ENCODE results near the gene RARB. TPM values are rescaled to one million over a fixed set of nuclear protein-coding genes. Genes with fewer than 3 reads are reported as not detected.

Gene RARB
- polyA plus RNA-seq, 1 donor from 2014 or later: 13.2 TPM

- no peaks in the 10 kb centered on the region for H3K79me2 ChIP-seq (replicated peaks; ENCODE audit: insufficient read depth, low read length)
Observed at GRCh38 chr3:25428789-25429335, 799 bp downstream of the RARB start.

More at GRCh38 chr3:25428789-25429335, 799 bp downstream of the RARB start:
- peak overlapping the region; percentile 65 for H3K9ac ChIP-seq (ENCODE audit: low read length)
- H3K9me2 ChIP-seq (ENCODE audit: insufficient read depth, low read length): no peaks in the 10 kb centered on the region
- H3K9me3 ChIP-seq (ENCODE audit: low read length): no peaks in the 10 kb centered on the region
- H3K4me3 ChIP-seq (ENCODE audit: low read length): peak overlapping the region; percentile 66
- no peaks in the 10 kb centered on the region for H4K20me1 ChIP-seq (ENCODE audit: insufficient read depth)
- H3K27me3 ChIP-seq (ENCODE audit: insufficient read depth, low read depth, low read length): no peaks in the 10 kb centered on the region
- no peaks in the 10 kb centered on the region for H3K36me3 ChIP-seq (ENCODE audit: insufficient read depth, low read length)
- H3K27ac ChIP-seq (ENCODE audit: low read length): peak overlapping the region; percentile 75
- H3K4me2 ChIP-seq (ENCODE audit: low read length): peak overlapping the region; percentile 36
- TF ChIP-seq MXI1 (conservative IDR thresholded peaks at IDR 0.05; ENCODE audit: poor library complexity, severe bottlenecking) (no peak), EZH2 (IDR thresholded peaks at IDR 0.05; ENCODE audit: borderline replicate concordance, insufficient read depth, low read length, poor library complexity, severe bottlenecking) (no peak), REST (IDR thresholded peaks at IDR 0.05; ENCODE audit: borderline replicate concordance) (no peak), CTCF (IDR thresholded peaks at IDR 0.05; ENCODE audit: poor library complexity, severe bottlenecking) (no peak), SMC3 (conservative IDR thresholded peaks at IDR 0.05; ENCODE audit: poor library complexity) (no peak), POLR2AphosphoS5 (IDR thresholded peaks at IDR 0.05) (no peak), RAD21 (conservative IDR thresholded peaks at IDR 0.05) (no peak), TAF1 (IDR thresholded peaks at IDR 0.05; ENCODE audit: low read depth) (no peak), EP300 (conservative IDR thresholded peaks at IDR 0.05; ENCODE audit: poor library complexity, severe bottlenecking) (no peak)
- no peak overlapping the region for H2AFZ ChIP-seq (ENCODE audit: low read depth, low read length)
- no peaks in the 10 kb centered on the region for H3F3A ChIP-seq (ENCODE audit: insufficient read depth, low read length, poor library complexity, severe bottlenecking)

All from neural cell (in vitro differentiated cells).